ENCODE results near the gene ZNF200. TPM values are rescaled to one million over a fixed set of nuclear protein-coding genes. Genes with fewer than 3 reads are reported as not detected.
"Not testable (repeated sequence)": the region's sequence is repeated elsewhere in the genome, so short reads cannot be mapped to it uniquely, and the experiment has no call there.

ZNF200 gene, protein sequence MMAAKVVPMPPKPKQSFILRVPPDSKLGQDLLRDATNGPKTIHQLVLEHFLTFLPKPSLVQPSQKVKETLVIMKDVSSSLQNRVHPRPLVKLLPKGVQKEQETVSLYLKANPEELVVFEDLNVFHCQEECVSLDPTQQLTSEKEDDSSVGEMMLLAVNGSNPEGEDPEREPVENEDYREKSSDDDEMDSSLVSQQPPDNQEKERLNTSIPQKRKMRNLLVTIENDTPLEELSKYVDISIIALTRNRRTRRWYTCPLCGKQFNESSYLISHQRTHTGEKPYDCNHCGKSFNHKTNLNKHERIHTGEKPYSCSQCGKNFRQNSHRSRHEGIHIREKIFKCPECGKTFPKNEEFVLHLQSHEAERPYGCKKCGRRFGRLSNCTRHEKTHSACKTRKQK
- 7.9 TPM for polyA plus RNA-seq (2013, experiment 1 of 2)
- polyA plus RNA-seq (2013, experiment 2 of 2) = 7.7 TPM

- 0% methylated on average over 43 to 44 of the region's 59 CpGs for WGBS, 2 experiments (ENCODE audit: insufficient coverage in 2 of 2)
- Histone ChIP-seq H3K4me3 (ENCODE audit: extremely low read depth, insufficient read depth, low read length, poor library complexity, severe bottlenecking) (peak within 1 kb of the TSS; percentile 73), H3K9me3 (ENCODE audit: control insufficient read depth, low read length) (peaks cover 14% of the 10 kb centered on the region), H3K4me1 (ENCODE audit: control insufficient read depth, insufficient read depth, low read length, poor library complexity, severe bottlenecking) (no peaks in the 10 kb centered on the region), H3K27ac (ENCODE audit: low read depth, low read length, severe bottlenecking) (peak within 1 kb of the TSS; percentile 77), H3K36me3 (ENCODE audit: control insufficient read depth, insufficient read depth, low read length) (peaks cover 36% of the 10 kb centered on the region)
Observed at GRCh38 chr16:3234857-3235561, at the start of gene ZNF200. ZNF200 (minus strand) TSS chr16:3235158; CDS start chr16:3233755, 1,403 bp downstream.

- Histone ChIP-seq H3K36me3 (ENCODE audit: control insufficient read depth, insufficient read depth, low read length) (peaks cover 41% of the 10 kb centered on the region), H3K27ac (ENCODE audit: low read depth, low read length, severe bottlenecking) (peak overlapping the region; percentile 100), H3K4me3 (ENCODE audit: extremely low read depth, insufficient read depth, low read length, poor library complexity, severe bottlenecking) (peak overlapping the region; percentile 90), H3K4me1 (ENCODE audit: control insufficient read depth, insufficient read depth, low read length, poor library complexity, severe bottlenecking) (peaks cover 4% of the 10 kb centered on the region), H3K9me3 (ENCODE audit: control insufficient read depth, low read length) (peaks cover 19% of the 10 kb centered on the region)
- WGBS, 2 experiments (ENCODE audit: insufficient coverage in 2 of 2) = 5 to 7% methylated on average over 47 to 55 of the region's 56 CpGs
Observed at GRCh38 chr16:3283543-3284447, 48.8 kb upstream of the ZNF200 start.

DNA sequence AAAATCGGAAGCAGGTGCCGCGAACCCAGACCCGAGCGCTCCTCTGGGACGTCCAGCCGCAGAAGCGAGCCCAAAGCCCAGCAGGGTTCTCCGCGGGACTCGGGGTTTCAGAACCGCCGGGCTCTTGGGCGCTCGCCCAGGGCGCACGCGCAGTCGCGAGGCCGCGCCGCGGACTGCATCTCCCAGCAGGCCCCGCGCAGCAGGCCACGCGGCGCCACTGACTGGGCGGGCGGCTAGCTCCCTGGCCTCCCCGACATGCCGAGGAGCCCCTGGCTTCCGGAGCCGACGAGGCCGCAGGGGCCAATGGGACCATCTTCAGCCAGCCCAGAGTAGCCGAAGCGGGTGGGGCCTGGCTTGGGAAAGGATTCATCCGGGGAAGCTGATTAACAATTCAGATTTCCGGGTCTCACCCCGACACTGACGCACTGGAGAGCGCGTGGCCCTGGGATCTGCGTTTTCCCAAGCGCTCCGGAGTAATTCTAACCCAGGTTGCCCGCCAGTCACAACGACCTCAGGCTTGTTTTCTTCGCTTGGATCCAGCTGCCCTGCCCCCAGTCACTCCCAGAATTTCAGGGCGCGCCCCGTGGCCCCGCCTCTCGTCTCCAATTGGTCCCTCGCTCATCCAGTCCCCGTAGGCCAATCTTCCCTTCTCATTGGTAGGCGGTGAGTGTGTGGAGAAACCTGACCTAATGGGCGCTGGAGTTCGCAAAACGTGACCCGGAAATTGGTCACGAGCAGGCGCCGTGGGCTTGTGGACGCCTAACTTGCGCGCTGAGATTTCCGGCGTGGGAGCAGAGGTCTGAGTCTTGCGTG, 48.0 kb upstream of the ZNF200 start, which contains the start of gene ZNF263:
TSS of gene ZNF263 (plus strand) at position 762 of the 813 bp plus-strand sequence. CDS start 328 bp downstream, outside the sequence.
- WGBS, 2 experiments (ENCODE audit: insufficient coverage in 2 of 2) = 0% methylated on average over 52 to 61 of the region's 72 CpGs
- H3K27ac ChIP-seq (ENCODE audit: low read depth, low read length, severe bottlenecking) = peak within 1 kb of the TSS; percentile 100
- peaks cover 12% of the 10 kb centered on the region for H3K9me3 ChIP-seq (ENCODE audit: control insufficient read depth, low read length)
- H3K4me3 ChIP-seq (ENCODE audit: extremely low read depth, insufficient read depth, low read length, poor library complexity, severe bottlenecking) = peak within 1 kb of the TSS; percentile 90
- peaks cover 4% of the 10 kb centered on the region for H3K4me1 ChIP-seq (ENCODE audit: control insufficient read depth, insufficient read depth, low read length, poor library complexity, severe bottlenecking)
- peaks cover 32% of the 10 kb centered on the region for H3K36me3 ChIP-seq (ENCODE audit: control insufficient read depth, insufficient read depth, low read length)

- Histone ChIP-seq H3K4me3 (ENCODE audit: extremely low read depth, insufficient read depth, low read length, poor library complexity, severe bottlenecking) (peak overlapping the region; percentile 90), H3K36me3 (ENCODE audit: control insufficient read depth, insufficient read depth, low read length) (peaks cover 25% of the 10 kb centered on the region), H3K9me3 (ENCODE audit: control insufficient read depth, low read length) (peaks cover 12% of the 10 kb centered on the region), H3K27ac (ENCODE audit: low read depth, low read length, severe bottlenecking) (peak overlapping the region; percentile 100), H3K4me1 (ENCODE audit: control insufficient read depth, insufficient read depth, low read length, poor library complexity, severe bottlenecking) (peaks cover 4% of the 10 kb centered on the region)
- WGBS, 2 experiments (ENCODE audit: insufficient coverage in 2 of 2) = 2 to 19% methylated on average over 20 to 22 of the region's 29 CpGs
Observed at GRCh38 chr16:3282103-3282729, 47.3 kb upstream of the ZNF200 start.

DNA sequence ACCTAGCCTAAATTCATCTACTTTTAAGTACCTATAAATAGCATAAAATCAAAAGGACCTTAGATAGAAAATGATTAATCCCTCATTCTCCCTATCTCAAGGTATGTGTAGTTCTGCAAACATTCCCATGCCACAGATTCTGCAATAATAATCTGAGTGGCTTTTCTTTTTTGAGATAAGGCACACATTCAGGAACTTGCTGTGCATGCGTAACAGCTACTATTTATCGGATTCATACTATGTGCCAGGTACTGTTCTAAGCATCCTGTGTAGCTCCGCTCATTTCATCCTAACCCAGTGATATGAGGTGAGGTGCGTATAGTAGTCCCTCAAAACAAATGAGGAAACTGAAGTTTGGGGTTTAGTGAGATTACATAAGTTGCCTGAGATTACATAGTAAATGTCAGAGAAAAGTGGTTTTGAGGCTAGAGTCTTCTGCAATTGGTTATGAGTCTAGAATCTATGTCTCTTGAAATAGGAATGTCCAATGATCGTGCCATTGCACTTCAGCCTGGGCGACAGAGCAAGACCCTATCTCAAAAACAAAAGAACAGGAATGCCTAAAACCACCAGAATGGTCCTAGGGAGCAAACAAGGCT, 46.4 kb upstream of the ZNF200 start:
- Histone ChIP-seq H3K4me1 (ENCODE audit: control insufficient read depth, insufficient read depth, low read length, poor library complexity, severe bottlenecking) (peaks cover 4% of the 10 kb centered on the region), H3K36me3 (ENCODE audit: control insufficient read depth, insufficient read depth, low read length) (peaks cover 16% of the 10 kb centered on the region), H3K9me3 (ENCODE audit: control insufficient read depth, low read length) (peaks cover 10% of the 10 kb centered on the region), H3K4me3 (ENCODE audit: extremely low read depth, insufficient read depth, low read length, poor library complexity, severe bottlenecking) (no peak overlapping the region), H3K27ac (ENCODE audit: low read depth, low read length, severe bottlenecking) (no peak overlapping the region)
- 92 to 97% methylated on average over 4 to 5 of the region's 6 CpGs for WGBS, 2 experiments (ENCODE audit: insufficient coverage in 2 of 2)

DNA sequence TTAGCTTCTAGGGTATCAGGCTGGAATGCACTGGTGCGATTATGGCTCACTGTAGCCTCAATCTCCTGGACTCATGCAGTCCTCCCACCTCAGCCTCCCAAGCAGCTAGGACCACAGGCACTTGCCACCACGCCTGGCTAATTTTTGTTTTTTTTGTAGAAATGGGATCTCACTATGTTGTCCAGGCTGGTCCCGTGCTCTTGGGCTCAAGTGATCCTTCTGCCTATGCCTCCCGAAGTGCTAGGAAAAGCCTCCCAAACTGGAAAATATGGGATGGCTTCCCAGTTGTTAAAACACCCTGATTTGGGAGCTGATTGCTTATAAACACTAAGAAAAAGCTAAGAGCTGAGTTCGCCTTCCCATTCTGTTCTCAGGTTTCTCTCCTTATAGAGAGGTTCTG, 41.7 kb upstream of the ZNF200 start:
- H3K4me1 ChIP-seq (ENCODE audit: control insufficient read depth, insufficient read depth, low read length, poor library complexity, severe bottlenecking) = no peaks in the 10 kb centered on the region
- WGBS, 2 experiments (ENCODE audit: insufficient coverage in 2 of 2) = 49 to 63% methylated on average over 2 to 4 of the region's 5 CpGs

GRCh38 chr16:3274947-3275346, 40.0 kb upstream of the ZNF200 start:
- Histone ChIP-seq H3K9me3 (ENCODE audit: control insufficient read depth, low read length) (no peaks in the 10 kb centered on the region), H3K4me3 (ENCODE audit: extremely low read depth, insufficient read depth, low read length, poor library complexity, severe bottlenecking) (no peak overlapping the region), H3K36me3 (ENCODE audit: control insufficient read depth, insufficient read depth, low read length) (no peaks in the 10 kb centered on the region), H3K4me1 (ENCODE audit: control insufficient read depth, insufficient read depth, low read length, poor library complexity, severe bottlenecking) (no peaks in the 10 kb centered on the region), H3K27ac (ENCODE audit: low read depth, low read length, severe bottlenecking) (no peak overlapping the region)

More for the DNA sequence above, 41.7 kb upstream of the ZNF200 start:
- Histone ChIP-seq H3K4me3 (ENCODE audit: extremely low read depth, insufficient read depth, low read length, poor library complexity, severe bottlenecking) (no peak overlapping the region), H3K9me3 (ENCODE audit: control insufficient read depth, low read length) (no peaks in the 10 kb centered on the region), H3K27ac (ENCODE audit: low read depth, low read length, severe bottlenecking) (no peak overlapping the region), H3K36me3 (ENCODE audit: control insufficient read depth, insufficient read depth, low read length) (no peaks in the 10 kb centered on the region)

- Histone ChIP-seq H3K9me3 (ENCODE audit: control insufficient read depth, low read length) (no peaks in the 10 kb centered on the region), H3K36me3 (ENCODE audit: control insufficient read depth, insufficient read depth, low read length) (no peaks in the 10 kb centered on the region), H3K27ac (ENCODE audit: low read depth, low read length, severe bottlenecking) (no peak overlapping the region), H3K4me3 (ENCODE audit: extremely low read depth, insufficient read depth, low read length, poor library complexity, severe bottlenecking) (no peak overlapping the region), H3K4me1 (ENCODE audit: control insufficient read depth, insufficient read depth, low read length, poor library complexity, severe bottlenecking) (no peaks in the 10 kb centered on the region)
- WGBS, 2 experiments (ENCODE audit: insufficient coverage in 2 of 2) = 56 to 62% methylated on average over 2 to 3 of the region's 4 CpGs
Observed at GRCh38 chr16:3274490-3274889, 39.5 kb upstream of the ZNF200 start.

GRCh38 chr16:3271281-3271680, 36.3 kb upstream of the ZNF200 start:
- H3K4me1 ChIP-seq (ENCODE audit: control insufficient read depth, insufficient read depth, low read length, poor library complexity, severe bottlenecking); H3K27ac ChIP-seq (ENCODE audit: low read depth, low read length, severe bottlenecking); H3K36me3 ChIP-seq (ENCODE audit: control insufficient read depth, insufficient read depth, low read length); H3K9me3 ChIP-seq (ENCODE audit: control insufficient read depth, low read length); H3K4me3 ChIP-seq (ENCODE audit: extremely low read depth, insufficient read depth, low read length, poor library complexity, severe bottlenecking): not testable (repeated sequence)
- 60 to 90% methylated on average over 1 to 2 of the region's 22 CpGs for WGBS, 2 experiments (ENCODE audit: insufficient coverage in 2 of 2)

Measured in mesodermal cell (in vitro differentiated cells).